Measurements from ENCODE around the gene FTO.

FTO gene

GRCh38 chr16:54094641-54095040, 390.7 kb downstream of the FTO start:
- no peak for DNase-seq (ENCODE audit: low read depth)

- no peak for DNase-seq (ENCODE audit: low read depth)
These were observed 392.7 kb downstream of the FTO start for GRCh38 chr16:54096607-54097006.

GRCh38 chr16:54097774-54098173, 393.8 kb downstream of the FTO start:
- no peak for DNase-seq (ENCODE audit: low read depth)

- DNase-seq (ENCODE audit: low read depth), result no peak
These were observed 394.3 kb downstream of the FTO start for GRCh38 chr16:54098247-54098646.

GRCh38 chr16:54099627-54100026, 395.7 kb downstream of the FTO start:
- no peak for DNase-seq (ENCODE audit: low read depth)

GRCh38 chr16:54102888-54103866, 399.2 kb downstream of the FTO start:
- DNase-seq (ENCODE audit: low read depth), result no peak

- DNase-seq (ENCODE audit: low read depth), result no peak
These were observed 402.1 kb downstream of the FTO start for GRCh38 chr16:54106057-54106456.

- DNase-seq (ENCODE audit: low read depth), result no peak
These were observed 403.7 kb downstream of the FTO start for GRCh38 chr16:54107583-54108202.

GRCh38 chr16:54110016-54110981, 406.3 kb downstream of the FTO start:
- no peak for DNase-seq (ENCODE audit: low read depth)

- no peak for DNase-seq (ENCODE audit: low read depth)
These were observed 408.7 kb downstream of the FTO start for GRCh38 chr16:54112451-54113206.

GRCh38 chr16:54115558-54115957, 411.6 kb downstream of the FTO start:
- no peak for DNase-seq (ENCODE audit: low read depth)

- no peak for DNase-seq (ENCODE audit: low read depth)
These were observed 412.2 kb downstream of the FTO start for GRCh38 chr16:54116124-54116655.

GRCh38 chr16:54118846-54119245, 414.9 kb downstream of the FTO start:
- DNase-seq (ENCODE audit: low read depth), result no peak

- no peak for DNase-seq (ENCODE audit: low read depth)
These were observed 417.0 kb downstream of the FTO start for GRCh38 chr16:54120846-54121480.

GRCh38 chr16:54121539-54122295, 417.8 kb downstream of the FTO start:
- DNase-seq (ENCODE audit: low read depth), result no peak

- no peak for DNase-seq (ENCODE audit: low read depth)
These were observed 419.8 kb downstream of the FTO start for GRCh38 chr16:54123766-54124165.

GRCh38 chr16:54125751-54126655, 422.0 kb downstream of the FTO start:
- no peak for DNase-seq (ENCODE audit: low read depth)

GRCh38 chr16:54126907-54127306, 423.0 kb downstream of the FTO start:
- no peak for DNase-seq (ENCODE audit: low read depth)
